ENCODE data around the gene NHSL2.

DNA sequence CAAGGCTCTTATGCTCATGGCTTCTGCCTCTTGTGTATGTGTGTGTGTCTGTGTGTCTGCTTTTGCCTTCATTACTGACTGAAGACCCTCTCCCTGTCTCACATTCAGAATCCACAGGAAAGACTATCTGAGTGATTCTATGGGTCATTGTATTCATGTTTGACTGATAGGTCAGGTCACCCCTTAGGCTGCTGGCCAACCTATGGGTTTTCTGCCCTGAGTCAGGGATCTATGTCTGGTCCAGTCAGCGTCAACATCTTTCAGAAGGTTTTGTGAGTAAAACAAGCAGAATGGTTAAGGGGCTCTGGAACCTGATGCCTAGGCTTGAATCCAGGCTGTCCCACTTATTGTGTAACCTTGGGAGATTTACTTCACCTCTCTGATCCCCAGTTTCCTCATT lies 30.5 kb downstream of the NHSL2 start:
- TF ChIP-seq, protein P1, sequence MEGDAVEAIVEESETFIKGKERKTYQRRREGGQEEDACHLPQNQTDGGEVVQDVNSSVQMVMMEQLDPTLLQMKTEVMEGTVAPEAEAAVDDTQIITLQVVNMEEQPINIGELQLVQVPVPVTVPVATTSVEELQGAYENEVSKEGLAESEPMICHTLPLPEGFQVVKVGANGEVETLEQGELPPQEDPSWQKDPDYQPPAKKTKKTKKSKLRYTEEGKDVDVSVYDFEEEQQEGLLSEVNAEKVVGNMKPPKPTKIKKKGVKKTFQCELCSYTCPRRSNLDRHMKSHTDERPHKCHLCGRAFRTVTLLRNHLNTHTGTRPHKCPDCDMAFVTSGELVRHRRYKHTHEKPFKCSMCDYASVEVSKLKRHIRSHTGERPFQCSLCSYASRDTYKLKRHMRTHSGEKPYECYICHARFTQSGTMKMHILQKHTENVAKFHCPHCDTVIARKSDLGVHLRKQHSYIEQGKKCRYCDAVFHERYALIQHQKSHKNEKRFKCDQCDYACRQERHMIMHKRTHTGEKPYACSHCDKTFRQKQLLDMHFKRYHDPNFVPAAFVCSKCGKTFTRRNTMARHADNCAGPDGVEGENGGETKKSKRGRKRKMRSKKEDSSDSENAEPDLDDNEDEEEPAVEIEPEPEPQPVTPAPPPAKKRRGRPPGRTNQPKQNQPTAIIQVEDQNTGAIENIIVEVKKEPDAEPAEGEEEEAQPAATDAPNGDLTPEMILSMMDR (IDR thresholded peaks at IDR 0.05) = no peak
- no peak for TF ChIP-seq ZFX (IDR thresholded peaks at IDR 0.05; ENCODE audit: borderline replicate concordance)

All from 22Rv1 (cell line).